Stimulated activated CD8-positive, alpha-beta memory T cell treated with anti-CD3 and anti-CD28 coated beads, Interleukin-15, amount 100 ng/mL, for 24 hours (primary cell): Measurements from ENCODE around the gene GCLC.
"Not testable (repeated sequence)": the region's sequence is repeated elsewhere in the genome, so short reads cannot be mapped to it uniquely, and the experiment has no call there.

Experiments
- DNase-seq: peaks from one replicate; pipeline ENCODE4 v3.0.0-alpha.2; 2020; ENCODE audit warnings: low read depth

GCLC gene

GRCh38 chr6:53556986-53557715 is 12.2 kb upstream of the GCLC start:
- no peak for DNase-seq

DNA sequence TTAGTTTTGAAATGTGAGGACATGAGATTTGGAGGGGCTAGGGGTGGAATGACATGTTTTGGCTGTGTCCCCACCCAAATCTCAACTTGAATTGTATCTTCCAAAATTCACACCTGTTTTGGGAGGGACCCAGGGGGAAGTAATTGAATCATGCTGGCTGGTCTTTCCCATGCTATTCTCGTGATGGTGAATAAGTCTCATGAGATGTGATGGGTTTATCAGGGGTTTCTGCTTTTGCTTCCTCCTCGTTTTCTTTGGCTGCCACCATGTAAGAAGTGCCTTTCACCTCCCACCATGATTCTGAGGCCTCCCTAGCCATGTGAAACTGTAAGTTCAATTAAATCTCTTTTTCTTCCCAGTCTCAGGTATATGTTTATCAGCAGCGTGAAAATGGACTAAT is 8.7 kb upstream of the GCLC start:
- not testable (repeated sequence) for DNase-seq

DNA sequence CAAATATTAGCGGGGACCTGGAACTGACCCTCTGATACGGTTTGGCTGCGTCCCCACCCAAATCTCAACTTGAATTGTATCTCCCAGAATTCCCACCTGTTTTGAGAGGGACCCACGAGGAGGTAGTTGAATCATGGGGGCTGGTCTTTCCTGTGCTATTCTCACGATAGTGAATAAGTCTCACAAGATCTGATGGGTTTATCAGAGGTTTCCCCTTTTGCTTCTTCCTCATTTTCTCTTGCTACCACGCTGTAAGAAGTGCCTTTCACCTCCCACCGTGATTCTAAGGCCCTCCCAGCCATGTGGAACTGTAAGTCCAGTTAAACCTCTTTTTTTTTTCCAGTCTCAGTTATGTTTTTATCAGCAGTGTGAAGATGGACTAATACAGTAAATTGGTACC is 6.8 kb upstream of the GCLC start:
- DNase-seq = not testable (repeated sequence)

DNA sequence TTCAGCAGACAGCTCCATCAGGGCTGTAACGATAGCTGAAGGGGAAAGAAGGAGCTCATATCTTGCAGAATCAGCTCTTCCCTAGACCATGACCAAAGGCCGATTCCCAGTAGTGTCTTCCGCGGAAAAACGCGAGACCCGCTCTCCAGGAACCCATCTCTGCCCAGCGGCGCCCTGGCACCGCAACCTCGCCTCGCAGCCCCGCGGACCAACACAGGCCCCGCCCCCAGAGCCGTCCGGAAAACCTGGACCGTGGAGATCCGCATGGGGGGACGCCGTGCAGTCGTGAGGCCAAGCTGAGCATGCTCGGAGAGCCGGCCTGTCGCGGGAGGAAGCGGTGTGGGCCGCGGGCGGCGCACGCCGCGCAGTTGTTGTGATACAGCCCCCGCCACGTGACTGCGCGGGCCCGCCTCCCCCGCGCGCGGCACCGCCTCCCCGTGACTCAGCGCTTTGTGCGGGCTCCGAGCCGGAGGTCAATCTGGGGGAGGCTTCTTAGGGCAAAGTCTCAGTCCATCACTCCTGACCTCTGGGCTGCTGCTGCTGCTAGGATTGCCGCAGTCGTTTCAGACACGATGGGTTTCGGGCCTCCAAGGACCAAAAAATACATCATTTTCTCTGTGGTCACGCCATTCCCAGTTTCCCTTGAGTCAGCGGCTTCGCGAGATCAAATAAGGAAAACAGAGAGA is 3.1 kb upstream of the GCLC start:
- DNase-seq = peak; percentile 82

- no peak for DNase-seq
Measured at GRCh38 chr6:53547166-53547810, 2.4 kb upstream of the GCLC start.

- no peak for DNase-seq
Measured at GRCh38 chr6:53546281-53546680, 1.4 kb upstream of the GCLC start.

DNA sequence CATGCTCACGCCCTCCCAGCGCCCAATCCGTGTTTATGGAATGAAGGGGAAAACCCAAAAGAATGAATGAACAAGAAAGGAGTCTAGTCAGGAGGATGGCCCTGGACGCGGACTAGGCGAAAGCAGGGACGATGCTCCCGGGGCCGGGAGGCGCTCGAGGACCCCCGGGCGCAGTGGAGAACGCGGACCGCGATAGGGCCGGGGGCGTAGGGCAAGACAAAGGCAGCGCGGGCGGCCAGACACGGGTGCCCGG is 758 bp downstream of the GCLC start:
- no peak for DNase-seq

- no peak for DNase-seq
Measured at GRCh38 chr6:53543359-53544216, 1.3 kb downstream of the GCLC start.

GRCh38 chr6:53541900-53542299 is 3.0 kb downstream of the GCLC start:
- no peak for DNase-seq

- DNase-seq = no peak
Measured at GRCh38 chr6:53540129-53540692, 4.7 kb downstream of the GCLC start.

- DNase-seq = no peak
Measured at GRCh38 chr6:53539561-53539960, 5.3 kb downstream of the GCLC start.

GRCh38 chr6:53536561-53536960 is 8.3 kb downstream of the GCLC start:
- DNase-seq = no peak

DNA sequence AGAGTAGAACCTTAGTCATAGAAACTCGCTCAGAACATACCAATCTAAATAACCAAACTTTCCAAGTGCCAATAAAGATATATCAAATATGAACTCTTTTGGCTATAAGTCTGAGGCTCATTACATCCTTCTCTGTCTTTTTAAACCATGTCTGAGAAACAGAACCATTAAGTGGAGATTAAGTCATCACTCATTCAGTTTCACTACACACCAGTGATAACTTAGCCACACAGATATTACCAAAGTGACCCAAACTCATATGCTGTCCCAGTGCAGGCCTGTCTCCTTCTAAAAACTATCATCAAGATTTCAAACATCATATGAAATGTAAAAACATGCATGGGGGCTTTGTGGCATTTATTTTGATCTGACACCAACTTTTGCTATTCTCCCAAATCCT is 12.0 kb downstream of the GCLC start:
- DNase-seq = no peak

DNA sequence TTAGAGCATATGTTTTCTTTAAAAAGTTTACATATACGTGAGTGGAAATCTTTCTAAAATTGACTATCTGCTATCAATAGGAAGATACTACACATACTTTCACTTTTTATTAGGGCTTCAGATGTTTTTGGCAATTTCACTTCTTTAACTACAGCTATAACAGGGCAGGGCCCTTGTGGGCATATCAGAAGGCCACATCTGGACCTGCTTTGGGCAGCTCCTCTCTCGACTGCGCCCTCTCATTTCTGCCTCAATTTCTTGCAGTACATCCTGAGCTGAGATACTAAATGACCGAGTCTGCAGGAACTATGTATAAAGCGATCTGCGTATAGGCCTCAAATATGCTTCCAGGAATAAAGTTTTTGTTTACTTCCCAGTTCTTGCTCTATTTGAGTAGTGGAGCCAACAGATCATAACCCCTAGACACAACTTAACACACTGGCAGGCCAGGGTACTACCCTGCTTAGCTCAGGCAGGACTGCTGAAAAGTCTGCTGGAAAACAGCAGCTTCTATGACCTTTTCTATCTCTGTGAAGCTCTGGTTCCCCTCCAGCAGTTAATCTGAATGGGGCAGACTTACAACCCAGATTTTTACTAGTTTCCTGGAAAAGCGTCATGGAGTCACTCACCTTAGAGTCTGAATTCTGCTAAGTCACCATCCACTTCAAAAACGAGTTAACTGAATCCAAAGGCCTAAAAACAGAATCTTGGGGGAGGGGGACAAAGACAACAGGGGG is 12.7 kb downstream of the GCLC start:
- DNase-seq = no peak

DNA sequence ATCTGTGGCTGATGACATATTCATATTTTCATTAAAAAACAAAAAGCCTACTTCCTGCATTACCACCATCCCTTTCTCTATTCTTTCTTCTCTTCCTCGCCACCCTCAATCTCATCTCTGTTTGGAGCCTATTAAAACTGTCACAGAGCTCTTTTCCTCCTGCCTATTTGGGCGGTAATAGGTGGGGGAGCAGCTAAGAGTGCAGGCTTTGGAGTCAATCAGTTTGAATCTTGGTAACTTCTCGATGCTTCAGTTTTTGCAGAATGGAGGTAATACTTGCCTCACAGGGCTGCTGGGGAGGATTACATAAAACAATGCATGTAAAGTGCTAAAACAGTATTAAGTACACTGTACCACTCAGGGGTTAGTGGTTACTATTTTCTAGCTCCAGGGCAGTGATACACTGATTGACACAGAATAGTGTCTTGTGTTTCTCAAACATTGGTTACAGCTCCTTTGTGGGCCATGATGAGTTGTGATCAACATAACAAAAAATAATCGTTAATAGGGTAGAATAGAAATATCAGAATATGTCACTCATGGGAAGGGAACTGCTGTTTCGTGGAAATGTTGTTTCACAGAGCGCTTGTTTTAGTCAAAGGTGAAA is 14.0 kb downstream of the GCLC start:
- no peak for DNase-seq

- no peak for DNase-seq
Measured at GRCh38 chr6:53530346-53530745, 14.6 kb downstream of the GCLC start.

GRCh38 chr6:53529324-53530036 is 15.4 kb downstream of the GCLC start:
- no peak for DNase-seq

- no peak for DNase-seq
Measured at GRCh38 chr6:53528107-53528506, 16.8 kb downstream of the GCLC start.

- no peak for DNase-seq
Measured at GRCh38 chr6:53527249-53527765, 17.6 kb downstream of the GCLC start.

DNA sequence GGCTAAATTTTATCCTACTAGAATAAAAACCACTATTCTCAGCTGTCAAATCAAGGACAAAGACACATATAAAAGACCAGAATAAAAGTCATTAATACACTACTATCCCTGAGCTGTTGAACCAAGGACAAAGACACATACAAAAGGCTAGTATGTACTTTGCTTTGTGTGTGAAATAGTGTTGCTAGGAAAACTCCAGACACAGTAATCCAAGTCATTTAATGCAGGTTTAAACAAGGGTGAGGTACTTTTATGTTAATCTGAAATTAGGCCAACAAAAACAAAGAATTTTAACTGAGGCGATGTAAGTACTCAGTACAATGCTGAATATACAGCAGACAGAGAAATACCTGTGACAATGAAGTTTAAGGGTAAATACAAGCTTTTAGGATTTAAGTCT is 18.9 kb downstream of the GCLC start:
- no peak for DNase-seq
